Measurements from ENCODE around the gene MANSC1.
A peak's percentile ranks its signal among the peaks of the same experiment; 100 is the strongest.
"Not testable (repeated sequence)": the region's sequence is repeated elsewhere in the genome, so short reads cannot be mapped to it uniquely, and the experiment has no call there.

Gene MANSC1

DNA sequence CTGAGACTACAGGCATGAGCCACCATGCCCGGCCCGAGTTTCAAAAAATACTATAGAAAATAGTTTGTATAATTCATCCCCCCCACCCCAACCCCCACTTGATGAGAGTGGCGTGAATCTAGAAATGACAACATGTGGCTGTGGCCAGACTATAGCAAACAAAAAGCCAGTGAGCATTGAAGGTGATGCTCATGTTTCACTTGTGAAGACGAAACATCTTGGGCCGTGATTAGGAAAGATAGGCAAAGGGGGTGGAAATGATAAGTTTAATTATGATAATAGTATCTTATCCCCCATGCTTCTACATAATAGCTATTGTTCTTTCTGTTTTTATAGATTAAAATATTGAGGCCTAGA lies 15.4 kb upstream of the MANSC1 start:
- DNase-seq: no peak

DNA sequence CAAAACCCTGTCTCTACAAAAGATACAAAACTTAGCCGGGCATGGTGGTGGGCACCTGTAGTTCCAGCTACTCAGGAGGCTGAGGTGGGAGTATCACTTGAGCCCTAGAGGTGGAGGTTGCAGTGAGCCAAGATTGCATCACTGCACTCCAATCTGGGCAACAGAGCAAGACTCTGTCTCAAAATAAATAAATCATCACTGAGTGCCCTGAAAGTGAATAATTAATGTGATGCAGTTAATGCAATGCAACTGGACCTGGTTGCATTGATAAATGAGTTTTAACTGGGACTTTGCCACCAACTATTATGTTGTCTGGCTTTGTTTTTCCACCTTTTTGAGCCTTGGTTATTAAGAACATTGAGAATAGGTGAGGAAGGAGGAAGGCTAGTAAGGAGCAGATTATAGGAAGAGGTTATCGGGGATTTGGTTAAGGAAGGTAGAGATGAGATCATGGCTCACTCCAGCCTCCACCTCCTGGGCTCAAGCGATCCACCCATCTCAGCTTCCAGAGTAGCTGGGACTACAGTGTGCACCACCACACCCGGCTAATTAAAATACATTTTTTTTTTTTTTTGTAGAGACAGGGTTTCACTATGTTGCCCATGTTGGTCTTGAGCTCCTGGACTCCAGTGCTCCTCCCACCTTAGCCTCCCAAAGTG lies 14.9 kb upstream of the MANSC1 start:
- no peak for DNase-seq

DNA sequence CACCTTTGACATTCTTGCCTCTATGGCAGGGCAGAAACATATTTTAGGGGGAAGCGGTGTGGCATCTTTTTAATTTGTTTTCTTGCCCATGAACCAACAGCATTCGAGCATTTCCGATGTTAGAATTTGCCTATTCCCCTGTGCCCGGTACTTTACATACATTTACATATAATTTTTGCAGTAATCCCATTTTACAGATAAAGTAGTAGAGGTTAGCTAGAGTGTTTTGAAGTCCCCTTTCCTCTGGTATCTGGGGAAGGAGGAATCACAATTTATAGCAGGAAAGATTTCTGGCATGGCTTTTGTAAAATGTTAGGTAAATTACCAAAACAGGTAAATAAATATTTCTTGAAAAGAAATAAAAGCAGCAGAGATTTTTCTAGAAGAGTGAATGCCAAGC lies 8.5 kb upstream of the MANSC1 start:
- DNase-seq: no peak

DNA sequence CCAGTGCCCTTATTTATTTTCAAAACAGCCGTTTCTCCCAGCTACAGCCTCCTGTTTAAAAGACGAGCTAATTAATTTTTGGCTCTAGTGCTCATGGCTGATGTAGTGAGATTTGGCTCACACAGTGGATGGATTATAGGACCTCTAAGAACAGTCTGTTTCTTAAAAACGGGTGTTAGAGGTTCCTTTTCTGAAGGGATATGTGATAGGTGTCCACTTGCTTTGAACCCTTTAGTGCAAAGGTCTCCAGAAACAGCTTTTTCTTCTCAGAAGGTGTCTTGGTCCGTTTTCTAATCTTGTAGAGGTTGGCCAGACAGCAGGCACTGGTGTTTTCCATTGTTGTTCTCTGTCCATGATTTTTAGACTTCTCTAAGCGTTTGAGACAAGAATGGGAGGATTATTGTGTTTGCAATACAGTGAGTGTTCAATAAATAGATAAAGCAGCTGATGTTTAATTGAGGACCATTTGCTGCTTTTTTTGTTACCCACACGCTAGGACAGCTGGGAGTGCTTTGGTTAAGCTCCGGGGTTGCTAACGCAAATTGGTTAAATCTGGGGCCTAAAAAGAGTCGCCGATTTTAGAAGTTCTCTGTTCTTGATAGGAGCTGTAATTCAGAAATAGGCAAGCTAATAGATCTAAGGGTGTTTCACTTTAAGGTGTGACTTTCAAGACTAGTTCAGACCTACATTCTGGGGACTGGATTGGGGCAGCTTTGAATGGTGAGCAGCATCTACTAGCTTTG lies 7.8 kb upstream of the MANSC1 start:
- no peak for DNase-seq

DNA sequence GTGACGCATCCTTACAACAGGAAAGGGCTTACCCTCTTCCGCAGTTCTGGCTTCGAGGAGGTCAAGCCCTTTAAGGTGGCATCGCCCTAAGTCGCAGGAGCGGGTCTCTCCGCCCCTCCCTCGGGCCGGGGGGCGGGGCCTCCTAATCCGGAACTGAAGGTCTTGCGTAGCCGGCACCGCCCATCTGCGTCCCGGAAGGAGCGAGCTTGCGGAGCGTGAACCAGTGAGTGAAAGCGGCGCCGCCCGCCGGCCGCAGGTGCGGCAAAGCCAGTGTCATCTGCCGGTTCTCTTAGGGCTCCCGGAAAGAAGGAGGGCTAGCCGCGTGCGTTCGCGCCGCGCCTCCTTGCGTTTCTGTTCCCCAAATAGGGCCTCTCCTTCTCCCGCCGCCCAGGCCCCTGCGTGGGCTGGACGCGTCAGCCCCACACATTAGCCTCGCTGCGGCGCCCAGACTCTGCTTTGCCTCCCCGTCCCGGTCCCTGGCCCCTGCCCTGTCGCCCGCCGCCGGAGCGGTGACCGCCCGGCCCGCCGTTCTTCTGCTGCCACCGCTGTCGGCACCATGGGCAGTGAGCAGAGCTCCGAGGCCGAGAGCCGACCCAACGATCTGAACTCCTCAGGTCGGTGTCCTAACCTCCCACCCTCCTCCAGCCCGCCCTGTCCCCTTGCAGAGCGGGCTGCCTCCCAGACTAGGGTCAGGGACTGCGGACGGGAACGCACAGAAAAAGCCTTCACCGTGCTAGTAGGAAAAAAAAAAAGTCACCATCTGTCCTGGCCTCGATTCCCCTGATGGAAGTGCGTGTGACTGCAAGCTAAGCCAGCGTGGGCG lies 7.1 kb upstream of the MANSC1 start, which contains the start of gene BORCS5:
BORCS5 (plus strand) TSS at position 183 of the 823 bp plus-strand sequence; CDS start at position 557, 374 bp downstream.
- DNase-seq: peak; percentile 98

DNA sequence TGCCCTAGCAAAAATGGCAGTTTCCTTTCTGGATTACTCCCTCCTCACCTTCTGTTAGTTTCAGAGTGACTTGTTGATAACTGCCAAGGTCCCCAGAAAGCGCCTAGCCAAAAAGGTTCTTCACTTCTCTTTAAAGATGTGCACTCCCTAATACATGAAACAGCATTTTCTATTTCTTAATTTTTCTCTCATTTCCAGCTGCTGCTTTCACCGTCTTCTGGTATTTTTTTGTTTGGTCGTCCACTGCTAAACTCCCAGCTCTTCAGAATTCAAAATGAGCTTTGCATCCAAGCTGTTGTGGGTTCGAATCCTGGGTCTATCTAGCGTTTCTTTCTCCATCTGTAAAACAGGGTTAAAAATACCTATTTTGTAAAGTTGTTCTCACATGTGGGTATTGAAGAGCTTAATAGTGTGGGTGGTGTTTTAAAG lies 6.4 kb upstream of the MANSC1 start:
- DNase-seq: no peak

DNA sequence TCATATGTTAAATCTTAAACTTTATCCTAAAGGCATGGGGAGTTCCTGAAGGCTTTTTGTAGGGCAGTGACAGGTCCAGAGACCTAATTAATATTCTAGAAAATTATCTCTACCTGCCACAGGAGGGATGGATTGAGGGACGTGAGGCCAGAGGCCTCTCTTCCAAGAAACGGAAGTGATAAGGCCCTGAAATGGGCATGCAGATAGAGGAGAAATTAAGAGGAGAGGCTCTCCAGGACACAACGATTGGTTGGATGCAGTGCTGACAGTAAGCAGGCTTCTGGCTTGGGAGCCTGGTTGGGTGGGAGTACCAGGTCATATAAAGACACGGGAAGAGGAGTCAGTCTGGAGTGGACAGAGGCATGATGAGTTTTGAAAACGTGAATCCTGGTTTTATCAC lies 3.8 kb upstream of the MANSC1 start:
- no peak for DNase-seq

DNA sequence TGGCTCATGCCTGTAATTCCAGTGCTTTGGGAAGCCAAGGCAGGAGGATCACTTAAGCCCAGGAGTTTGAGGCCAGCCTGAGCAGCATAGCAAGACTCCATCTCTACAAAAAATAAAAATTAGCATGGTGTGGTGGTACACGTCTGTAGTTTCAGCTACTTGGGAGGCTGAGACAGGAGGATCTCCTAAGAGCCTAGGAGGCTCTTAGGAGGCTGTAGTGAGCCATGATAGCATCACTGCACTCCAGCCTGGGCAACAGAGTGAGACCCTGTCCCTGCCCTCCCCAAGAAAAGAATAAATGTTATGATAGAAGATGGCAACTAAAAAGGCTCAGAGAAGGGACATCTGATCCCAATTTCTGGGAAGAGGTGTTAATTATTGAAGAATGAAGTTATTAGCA lies 3.2 kb upstream of the MANSC1 start:
- DNase-seq: no peak

DNA sequence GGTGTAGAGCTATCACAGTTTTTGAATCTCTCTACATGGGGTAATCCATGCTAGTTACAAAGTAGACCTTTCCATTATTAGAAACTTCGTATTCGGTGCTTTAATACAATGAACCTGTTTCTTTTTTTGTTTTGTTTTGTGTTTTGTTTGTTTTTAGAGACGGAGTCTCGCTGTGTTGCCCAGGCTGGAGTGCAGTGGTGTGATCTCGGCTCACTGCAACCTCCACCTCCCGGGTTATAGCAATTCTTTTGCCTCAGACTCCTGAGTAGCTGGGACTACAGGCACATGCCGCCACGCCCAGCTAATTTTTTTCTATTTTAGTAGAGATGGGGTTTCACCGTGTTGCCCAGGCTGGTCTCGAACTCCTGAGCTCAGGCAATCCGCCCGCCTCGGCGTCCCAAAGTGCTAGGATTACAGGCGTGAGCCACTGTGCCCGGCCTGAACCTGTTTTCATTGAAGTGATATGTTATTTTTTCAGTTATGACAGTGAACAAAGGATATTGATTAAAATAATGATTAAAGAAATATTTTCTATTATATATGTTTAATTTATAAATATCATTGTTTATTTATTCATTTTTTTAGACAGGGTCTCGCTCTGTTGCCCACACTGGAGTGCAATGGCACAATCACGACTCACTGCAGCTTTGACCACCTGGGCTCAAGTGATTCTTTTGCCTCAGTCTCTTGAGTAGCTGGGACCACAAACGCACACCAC lies 1.6 kb upstream of the MANSC1 start:
- not testable (repeated sequence) for DNase-seq

DNA sequence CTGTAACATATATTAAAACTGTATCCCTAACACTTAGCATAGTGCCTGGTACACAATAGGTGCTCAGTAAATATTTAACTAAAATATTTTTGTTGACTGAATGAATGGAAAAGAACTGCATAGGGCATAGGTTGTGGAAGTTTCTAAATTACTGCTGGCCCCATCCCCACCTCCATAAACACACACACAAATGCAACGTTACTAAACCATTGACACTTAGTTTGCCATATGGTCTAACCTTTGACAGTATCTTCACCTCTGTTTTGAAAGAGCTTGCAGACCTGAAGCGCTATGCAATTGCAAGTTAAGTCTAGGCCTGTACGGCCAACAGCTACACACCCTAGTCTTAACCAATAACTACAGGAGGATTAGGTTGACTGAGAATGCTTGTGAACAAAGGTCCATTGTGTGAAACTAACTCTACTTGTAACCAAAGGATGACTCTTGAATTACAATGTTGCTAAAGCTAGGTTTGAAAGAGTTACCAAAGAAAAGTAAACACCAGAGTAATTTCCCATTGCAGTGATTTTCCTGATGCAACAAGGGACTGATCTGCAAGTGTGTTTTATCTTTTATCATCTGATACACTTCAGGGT lies 924 bp upstream of the MANSC1 start:
- no peak for DNase-seq

DNA sequence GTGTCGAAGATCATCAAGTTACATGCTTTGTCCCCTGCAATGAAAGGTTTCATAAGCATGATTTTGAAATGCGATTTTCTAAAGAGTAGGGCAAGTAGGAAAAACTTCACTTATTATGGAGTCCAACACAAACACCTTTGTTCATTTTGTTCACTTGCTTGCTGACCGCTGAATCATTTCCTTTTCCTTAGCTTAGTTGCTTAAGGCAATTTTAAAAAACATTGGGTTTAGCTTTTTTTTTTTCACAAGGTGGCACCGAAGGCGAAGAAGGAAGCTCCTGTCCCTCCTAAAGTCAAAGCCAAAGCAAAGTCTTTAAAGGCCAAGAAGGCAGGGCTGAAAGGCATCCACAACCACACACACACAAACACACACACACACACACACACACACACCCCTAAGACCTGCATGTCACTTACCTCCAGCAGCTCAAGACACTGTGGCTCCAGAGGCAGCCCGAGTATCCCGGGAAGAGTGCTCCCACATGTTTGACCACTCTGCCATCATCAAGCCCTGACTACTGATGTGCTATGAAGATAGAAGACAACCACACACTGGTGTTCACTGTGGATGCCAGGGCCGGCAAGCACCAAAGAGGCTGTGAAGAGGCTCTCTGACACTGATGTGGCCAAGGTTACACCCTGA lies 11.4 kb downstream of the MANSC1 start:
- peak; percentile 10 for DNase-seq

DNA sequence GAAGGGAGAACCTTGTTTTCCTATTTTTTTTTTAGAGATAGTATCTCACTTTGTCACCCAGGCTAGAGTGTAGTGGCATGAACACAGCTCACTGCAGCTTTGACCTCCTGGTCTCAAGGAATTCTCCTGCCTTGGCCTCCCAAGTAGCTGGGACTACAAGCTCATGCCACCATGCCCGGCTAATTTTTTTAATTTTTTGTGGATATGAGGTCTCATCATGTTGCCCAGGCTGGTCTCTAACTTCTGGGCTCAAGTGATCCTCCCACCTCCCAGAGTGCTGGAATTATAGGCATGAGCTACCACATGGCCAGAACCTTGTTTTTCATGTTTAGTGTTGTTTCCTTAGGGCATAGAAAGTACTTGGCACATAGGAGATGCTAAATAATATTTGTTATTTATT lies 13.5 kb downstream of the MANSC1 start:
- no peak for DNase-seq

DNA sequence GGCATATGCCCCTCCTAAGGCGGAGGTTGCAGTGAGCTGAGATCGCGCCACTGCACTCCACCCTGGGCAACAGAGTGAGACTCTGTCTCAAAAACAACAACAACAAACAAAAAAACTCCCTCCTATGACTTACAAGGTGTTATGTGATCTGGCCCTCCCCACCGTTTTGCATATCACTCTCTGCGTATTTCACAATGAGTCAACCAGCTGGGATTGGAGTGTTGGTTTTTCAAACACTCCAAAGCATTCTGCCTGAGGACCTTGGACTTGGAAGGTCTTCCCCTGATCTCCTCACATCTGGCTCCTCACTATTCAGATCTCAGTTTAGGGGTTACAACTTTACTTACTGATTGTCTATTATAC lies 14.0 kb downstream of the MANSC1 start:
- DNase-seq: no peak

DNA sequence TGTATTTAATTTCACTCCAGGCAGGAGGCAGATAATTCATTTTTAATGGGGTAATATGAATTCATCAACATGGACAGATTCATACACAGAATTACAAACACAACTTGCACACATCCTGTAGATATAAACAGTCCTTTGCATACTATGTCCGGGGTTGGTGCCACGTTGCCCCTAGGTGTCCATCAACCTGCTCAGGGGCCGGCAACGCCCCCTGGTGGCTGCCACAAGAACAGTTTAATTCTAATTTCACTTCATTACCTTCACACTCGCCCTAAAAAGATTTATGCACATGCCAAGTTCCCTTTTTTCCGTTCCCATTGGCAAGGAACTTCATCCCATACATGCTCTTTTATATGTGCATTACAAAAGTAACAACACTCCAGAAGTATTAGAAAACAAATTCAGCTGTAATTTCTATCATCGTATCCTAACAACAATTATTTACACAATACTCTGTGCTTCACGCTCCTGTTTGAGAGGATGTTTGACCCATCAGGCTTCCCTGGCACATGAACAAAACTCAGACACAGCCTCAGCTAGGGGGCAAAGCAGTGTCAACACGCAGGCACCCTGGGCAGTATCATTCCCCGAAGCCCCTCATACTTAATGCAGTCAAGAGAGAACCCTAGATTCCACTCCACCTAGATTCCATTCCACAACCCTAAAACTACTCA lies 15.5 kb downstream of the MANSC1 start:
- DNase-seq: peak; percentile 77

DNA sequence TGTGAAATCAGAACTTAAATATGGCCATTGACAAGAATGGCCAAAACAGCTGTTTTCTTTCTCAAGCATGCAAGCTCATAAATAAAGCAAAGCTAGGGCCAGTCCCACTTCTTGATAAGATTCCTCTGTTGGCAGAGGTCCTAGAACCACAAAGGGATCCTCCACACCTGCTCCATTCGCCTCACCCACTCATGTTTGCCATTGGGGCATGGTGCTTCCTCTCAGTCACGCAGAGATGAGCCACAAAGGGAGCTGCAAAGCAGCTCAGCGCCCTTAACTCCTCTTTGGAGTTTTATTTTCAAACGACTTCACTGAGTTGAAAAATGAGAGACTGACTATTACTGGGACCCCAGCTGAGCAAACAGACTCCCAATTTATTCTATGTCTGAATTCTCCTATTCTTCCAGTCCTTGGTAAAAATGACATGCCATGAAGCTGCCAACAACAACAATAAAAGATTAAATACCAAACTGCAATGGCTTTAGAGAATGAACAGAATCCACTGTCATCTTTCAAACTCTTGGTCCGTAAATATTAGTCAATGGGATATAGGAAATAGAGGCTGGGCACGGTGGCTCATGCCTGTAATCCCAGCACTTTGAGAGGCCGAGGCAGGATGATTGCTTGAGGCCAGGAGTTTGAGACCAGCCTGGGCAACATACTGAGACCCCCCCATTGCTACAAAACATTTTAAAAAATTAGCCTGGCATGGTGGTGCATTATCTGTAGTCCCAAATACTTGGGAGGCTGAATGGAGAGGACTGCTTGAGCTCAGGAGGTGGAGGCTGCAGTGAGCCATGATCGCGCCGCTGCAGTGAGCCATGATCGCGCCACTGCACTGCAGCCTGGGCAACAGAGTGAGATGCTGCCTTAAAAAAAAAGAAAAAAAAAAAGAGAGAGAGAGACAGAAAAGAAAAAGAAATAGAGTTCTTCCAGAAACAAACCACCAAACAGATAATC lies 16.4 kb downstream of the MANSC1 start:
- DNase-seq: no peak

DNA sequence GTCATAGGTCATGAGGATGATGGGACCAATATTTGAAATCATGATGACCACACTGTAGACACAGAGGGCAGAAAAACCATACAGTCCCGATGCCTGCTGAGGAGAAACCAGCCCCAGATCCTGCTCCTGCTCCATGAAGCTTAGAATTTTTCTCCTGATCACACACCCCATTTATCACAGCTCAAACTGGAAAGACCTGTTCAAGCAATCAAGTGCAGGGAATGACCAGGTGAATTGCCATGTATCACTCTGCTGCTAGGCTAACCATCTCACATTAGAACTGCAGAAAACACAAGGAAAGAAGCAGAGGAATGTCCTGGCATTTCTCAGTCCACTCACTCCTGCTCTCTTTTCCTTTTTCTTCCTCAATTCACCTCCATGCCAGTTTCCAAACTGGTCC lies 18.1 kb downstream of the MANSC1 start:
- DNase-seq: no peak

DNA sequence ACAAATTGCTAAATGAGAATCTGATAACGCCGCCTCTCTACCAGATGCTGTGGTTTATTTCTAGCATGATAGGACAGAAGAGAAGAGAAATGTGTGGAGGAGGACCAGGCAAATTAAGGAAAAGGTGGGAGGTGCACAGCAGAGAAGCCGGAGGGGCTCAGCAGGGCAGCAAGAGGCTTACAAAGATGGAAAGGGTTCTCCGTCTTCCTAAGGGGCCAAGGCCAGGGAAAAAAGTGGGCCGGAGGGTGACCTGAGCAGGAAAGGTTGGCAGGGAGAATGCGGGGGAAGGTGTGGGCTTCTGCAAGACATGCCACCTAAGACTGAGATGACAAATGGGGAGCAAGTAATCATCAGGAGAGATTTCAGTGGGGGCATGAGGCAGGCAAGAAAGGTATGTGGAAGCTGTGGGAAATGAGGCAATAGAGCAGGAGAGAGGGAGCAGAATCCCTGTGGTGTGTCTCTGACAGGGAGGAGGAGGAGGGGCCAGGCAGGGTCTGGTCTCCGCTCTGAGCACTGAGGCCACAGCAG lies 18.7 kb downstream of the MANSC1 start:
- no peak for DNase-seq

DNA sequence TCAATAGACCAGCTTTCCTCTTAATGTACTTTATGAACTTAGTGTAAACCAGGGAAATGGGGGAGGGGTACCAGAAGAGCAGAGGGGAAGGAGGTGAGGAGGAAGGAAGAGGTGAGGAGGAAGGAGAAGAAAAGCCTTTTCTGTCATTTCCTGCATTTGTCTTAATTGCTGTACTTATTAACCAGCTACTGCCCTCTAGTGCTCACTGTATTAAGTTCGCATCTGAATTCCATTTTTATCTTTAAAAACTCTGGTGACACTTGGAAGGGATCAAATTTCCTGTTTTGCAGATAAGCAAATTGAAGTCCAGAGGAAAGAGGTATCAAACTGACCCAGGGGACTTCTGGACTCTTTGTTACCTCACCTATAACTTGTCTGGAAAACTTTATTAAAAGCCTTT lies 22.2 kb downstream of the MANSC1 start:
- no peak for DNase-seq

DNA sequence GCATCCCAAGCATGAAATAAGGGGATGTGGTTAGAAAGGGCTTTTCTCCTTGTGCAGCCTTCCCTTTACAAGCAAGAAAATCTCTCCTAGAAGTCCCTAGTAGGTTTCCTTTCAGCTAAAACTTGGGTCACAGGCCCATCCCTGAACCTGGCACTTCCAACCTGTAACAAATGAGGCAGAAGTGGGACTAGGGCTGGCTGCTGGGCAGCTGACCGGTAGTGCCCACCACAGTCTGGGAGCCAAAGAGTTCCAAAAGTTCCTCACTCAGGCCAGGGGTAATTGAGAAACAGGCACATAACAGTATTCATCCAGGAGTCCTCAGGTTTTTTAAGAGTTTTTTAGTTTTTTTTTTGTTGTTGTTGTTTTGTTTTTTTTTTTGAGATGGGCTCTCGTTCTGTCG lies 23.8 kb downstream of the MANSC1 start:
- DNase-seq: no peak

DNA sequence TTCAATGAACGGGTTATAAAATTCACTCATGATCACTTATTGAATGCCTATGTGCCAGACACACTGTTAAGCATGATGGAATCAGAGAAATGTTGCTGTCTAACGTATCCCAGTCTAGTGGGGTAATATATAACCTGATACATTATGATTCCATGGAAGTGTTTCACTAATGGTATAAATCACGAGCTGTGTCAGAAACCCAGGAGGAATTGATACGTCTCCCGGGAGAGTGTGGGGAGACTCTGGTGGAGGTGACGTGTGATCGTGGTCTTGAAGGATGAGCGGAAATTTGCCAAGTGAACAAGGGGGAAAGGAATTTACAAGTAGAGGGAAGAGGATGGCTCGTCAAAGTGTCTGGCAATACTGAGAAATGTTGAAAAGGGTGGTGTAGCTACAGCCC lies 26.5 kb downstream of the MANSC1 start:
- DNase-seq: no peak

Measured in stimulated activated CD8-positive, alpha-beta memory T cell treated with anti-CD3 and anti-CD28 coated beads, Interleukin-4, amount 100 ng/mL, for 48 hours (primary cell).